HG03159 (cell line): ENCODE data around the gene VWF.

ENCODE experiments used
- ATAC-seq: cut with Tn5 transposase; IDR thresholded peaks from one replicate; pipeline ENCODE4 v1.9.1; 2021; ENCODE audit warnings: mild to moderate bottlenecking, moderate library complexity; ENCODE audit not compliant: unreplicated experiment

VWF gene

GRCh38 chr12:6062757-6063735 is 61.4 kb downstream of the VWF start:
- no peak for ATAC-seq

- ATAC-seq = no peak
These were observed 62.1 kb downstream of the VWF start for GRCh38 chr12:6062395-6062756.

GRCh38 chr12:6061660-6062059 is 62.8 kb downstream of the VWF start:
- ATAC-seq = no peak

- ATAC-seq = no peak
These were observed 64.5 kb downstream of the VWF start for GRCh38 chr12:6059860-6060565.

- ATAC-seq = no peak
These were observed 65.2 kb downstream of the VWF start for GRCh38 chr12:6059221-6059620.

- no peak for ATAC-seq
These were observed 65.8 kb downstream of the VWF start for GRCh38 chr12:6058481-6059161.

GRCh38 chr12:6057700-6058099 is 66.8 kb downstream of the VWF start:
- ATAC-seq = no peak

GRCh38 chr12:6056406-6057240 is 67.8 kb downstream of the VWF start:
- no peak for ATAC-seq

- ATAC-seq = no peak
These were observed 70.9 kb downstream of the VWF start for GRCh38 chr12:6053541-6053940.

GRCh38 chr12:6052940-6053329 is 71.5 kb downstream of the VWF start:
- ATAC-seq = no peak

- no peak for ATAC-seq
These were observed 72.1 kb downstream of the VWF start for GRCh38 chr12:6052206-6052939.

GRCh38 chr12:6049992-6050391 is 74.5 kb downstream of the VWF start:
- ATAC-seq = no peak

- no peak for ATAC-seq
These were observed 74.9 kb downstream of the VWF start for GRCh38 chr12:6049587-6049986.

GRCh38 chr12:6047249-6048237 is 76.9 kb downstream of the VWF start:
- no peak for ATAC-seq

GRCh38 chr12:6046511-6047180 is 77.8 kb downstream of the VWF start:
- no peak for ATAC-seq

GRCh38 chr12:6045438-6045837 is 79.0 kb downstream of the VWF start:
- ATAC-seq = no peak

- no peak for ATAC-seq
These were observed 80.4 kb downstream of the VWF start for GRCh38 chr12:6044082-6044481.

- ATAC-seq = no peak
These were observed 82.0 kb downstream of the VWF start for GRCh38 chr12:6042446-6042845.
